ENCODE data around the gene CNTN6. TPM values are rescaled to one million over a fixed set of nuclear protein-coding genes. Genes with fewer than 3 reads are reported as not detected.

Gene CNTN6
- polyA plus RNA-seq, 1 donor (not counting 4 experiments of a cell fraction or from before 2014, with no cell fraction given) = not detected

GRCh38 chr3:1207904-1208303, 115.1 kb downstream of the CNTN6 start:
- Histone ChIP-seq H3K36me3 (ENCODE audit: control insufficient read depth in 2 of 2, extremely low read depth in 1 of 2, insufficient read depth in 2 of 2, low read length in 2 of 2) (no peaks in the 10 kb centered on the region), H3K27ac (ENCODE audit: control insufficient read depth, insufficient read depth, low read length) (no peak overlapping the region), H3K4me3 (ENCODE audit: control insufficient read depth in 2 of 3, extremely low read depth in 1 of 3, insufficient read depth in 2 of 3, low read depth in 1 of 3, low read length in 3 of 3) (no peak overlapping the region), H3K9me1 (ENCODE audit: control insufficient read depth, extremely low read depth, insufficient read depth, low read length) (no peaks in the 10 kb centered on the region), H2AFZ (ENCODE audit: control insufficient read depth, low read length) (no peak overlapping the region), H4K20me1 (ENCODE audit: control insufficient read depth, extremely low read depth, insufficient read depth, low read length) (no peaks in the 10 kb centered on the region), H3K27me3 (ENCODE audit: control insufficient read depth, extremely low read depth, insufficient read depth, low read length) (no peaks in the 10 kb centered on the region), H3K9me3 (ENCODE audit: control insufficient read depth, low read depth, low read length) (no peaks in the 10 kb centered on the region), H3K9ac (ENCODE audit: control insufficient read depth, extremely low read depth, insufficient read depth, low read length) (no peak overlapping the region), H3K79me2 (ENCODE audit: control insufficient read depth, insufficient read depth, low read length) (no peaks in the 10 kb centered on the region), H3K4me1 (ENCODE audit: control insufficient read depth, extremely low read depth, insufficient read depth, low read length) (no peaks in the 10 kb centered on the region), H3K4me2 (ENCODE audit: control insufficient read depth, extremely low read depth, insufficient read depth, low read depth, low read length) (no peak overlapping the region)
- FAIRE-seq (no peak), DNase-seq (ENCODE audit: low read depth, low spot score) (no peak)
- TF ChIP-seq CTCF (optimal IDR thresholded peaks at IDR 0.05 in 1 of 3, IDR thresholded peaks at IDR 0.05 in 1 of 3, conservative IDR thresholded peaks at IDR 0.05 in 1 of 3; ENCODE audit: extremely low read depth in 1 of 3, insufficient read depth in 2 of 3, low read length in 3 of 3) (no peak), EZH2 (IDR thresholded peaks at IDR 0.05; ENCODE audit: low read length) (no peak)
- dilution Hi-C loops (cut with MboI; ENCODE audit: extremely low pct_ligation_motif_present, low sequenced_read_pairs) = no loop called here

- no peaks in the 10 kb centered on the region for H3K36me3 ChIP-seq (ENCODE audit: control insufficient read depth in 2 of 2, extremely low read depth in 1 of 2, insufficient read depth in 2 of 2, low read length in 2 of 2)
- no peak overlapping the region for H2AFZ ChIP-seq (ENCODE audit: control insufficient read depth, low read length)
- H3K27me3 ChIP-seq (ENCODE audit: control insufficient read depth, extremely low read depth, insufficient read depth, low read length) = no peaks in the 10 kb centered on the region
- dilution Hi-C loops (cut with MboI; ENCODE audit: extremely low pct_ligation_motif_present, low sequenced_read_pairs) = no loop called here
- H3K4me1 ChIP-seq (ENCODE audit: control insufficient read depth, extremely low read depth, insufficient read depth, low read length) = no peaks in the 10 kb centered on the region
- TF ChIP-seq EZH2 (IDR thresholded peaks at IDR 0.05; ENCODE audit: low read length) = no peak
- TF ChIP-seq CTCF (optimal IDR thresholded peaks at IDR 0.05 in 1 of 3, IDR thresholded peaks at IDR 0.05 in 1 of 3, conservative IDR thresholded peaks at IDR 0.05 in 1 of 3; ENCODE audit: extremely low read depth in 1 of 3, insufficient read depth in 2 of 3, low read length in 3 of 3) = no peak
- no peak overlapping the region for H3K4me2 ChIP-seq (ENCODE audit: control insufficient read depth, extremely low read depth, insufficient read depth, low read depth, low read length)
- no peaks in the 10 kb centered on the region for H4K20me1 ChIP-seq (ENCODE audit: control insufficient read depth, extremely low read depth, insufficient read depth, low read length)
- H3K9ac ChIP-seq (ENCODE audit: control insufficient read depth, extremely low read depth, insufficient read depth, low read length) = no peak overlapping the region
- DNase-seq (ENCODE audit: low read depth, low spot score) = no peak
- no peaks in the 10 kb centered on the region for H3K9me1 ChIP-seq (ENCODE audit: control insufficient read depth, extremely low read depth, insufficient read depth, low read length)
- no peak overlapping the region for H3K4me3 ChIP-seq (ENCODE audit: control insufficient read depth in 2 of 3, extremely low read depth in 1 of 3, insufficient read depth in 2 of 3, low read depth in 1 of 3, low read length in 3 of 3)
- no peak for FAIRE-seq
- no peaks in the 10 kb centered on the region for H3K79me2 ChIP-seq (ENCODE audit: control insufficient read depth, insufficient read depth, low read length)
- no peaks in the 10 kb centered on the region for H3K9me3 ChIP-seq (ENCODE audit: control insufficient read depth, low read depth, low read length)
- no peak overlapping the region for H3K27ac ChIP-seq (ENCODE audit: control insufficient read depth, insufficient read depth, low read length)
Observed at GRCh38 chr3:1214933-1215332, 122.1 kb downstream of the CNTN6 start.

Measured in keratinocyte (primary cell).